ENCODE data around the gene LAMP5.

DNA sequence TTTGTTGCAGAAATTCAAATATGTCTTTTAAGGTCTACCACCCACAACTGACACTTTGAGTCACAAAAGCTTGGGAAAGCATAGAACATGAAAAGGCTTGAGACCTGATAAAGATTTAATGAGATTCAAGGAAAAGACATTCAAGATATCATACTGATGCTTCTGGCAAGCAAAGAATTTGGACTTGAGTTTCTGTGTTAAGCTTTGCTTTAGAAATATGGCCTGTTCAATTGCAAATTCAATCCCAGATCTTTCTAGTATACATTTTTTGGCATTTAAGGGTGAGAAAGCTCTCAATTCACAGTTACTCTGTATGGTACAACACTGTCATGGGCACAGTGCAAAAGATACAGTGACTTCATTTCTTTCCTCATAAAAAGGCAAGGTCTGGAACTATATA is 38.9 kb upstream of the LAMP5 start:
- TF ChIP-seq, protein P1, sequence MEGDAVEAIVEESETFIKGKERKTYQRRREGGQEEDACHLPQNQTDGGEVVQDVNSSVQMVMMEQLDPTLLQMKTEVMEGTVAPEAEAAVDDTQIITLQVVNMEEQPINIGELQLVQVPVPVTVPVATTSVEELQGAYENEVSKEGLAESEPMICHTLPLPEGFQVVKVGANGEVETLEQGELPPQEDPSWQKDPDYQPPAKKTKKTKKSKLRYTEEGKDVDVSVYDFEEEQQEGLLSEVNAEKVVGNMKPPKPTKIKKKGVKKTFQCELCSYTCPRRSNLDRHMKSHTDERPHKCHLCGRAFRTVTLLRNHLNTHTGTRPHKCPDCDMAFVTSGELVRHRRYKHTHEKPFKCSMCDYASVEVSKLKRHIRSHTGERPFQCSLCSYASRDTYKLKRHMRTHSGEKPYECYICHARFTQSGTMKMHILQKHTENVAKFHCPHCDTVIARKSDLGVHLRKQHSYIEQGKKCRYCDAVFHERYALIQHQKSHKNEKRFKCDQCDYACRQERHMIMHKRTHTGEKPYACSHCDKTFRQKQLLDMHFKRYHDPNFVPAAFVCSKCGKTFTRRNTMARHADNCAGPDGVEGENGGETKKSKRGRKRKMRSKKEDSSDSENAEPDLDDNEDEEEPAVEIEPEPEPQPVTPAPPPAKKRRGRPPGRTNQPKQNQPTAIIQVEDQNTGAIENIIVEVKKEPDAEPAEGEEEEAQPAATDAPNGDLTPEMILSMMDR (IDR thresholded peaks at IDR 0.05; ENCODE audit: insufficient read depth, low read depth, low read length), result no peak
- no peak for TF ChIP-seq EZH2 (IDR thresholded peaks at IDR 0.05; ENCODE audit: insufficient read depth, low read length)
